ENCODE data around the gene TMEM132A.

The TMEM132A gene

GRCh38 chr11:60913793-60914632, 10.2 kb upstream of the TMEM132A start, which contains the start of gene TMEM109:
TMEM109 (plus strand) TSS chr11:60914158; CDS start chr11:60919694, 5,536 bp downstream.
- H3K9me3 ChIP-seq (ENCODE audit: control insufficient read depth in 2 of 2, low read length in 2 of 2), result no peaks in the 10 kb centered on the region
- H3K36me3 ChIP-seq (ENCODE audit: control insufficient read depth in 2 of 2, insufficient read depth in 2 of 2, low read length in 2 of 2), result peaks cover 0 to 3% of the 10 kb centered on the region in 2 donors
- no peaks in the 10 kb centered on the region for H3K27me3 ChIP-seq (ENCODE audit: control insufficient read depth in 2 of 2, insufficient read depth in 2 of 2, low read length in 2 of 2)
- peak within 1 kb of the TSS; percentile 84 to 99 for H3K9ac ChIP-seq (ENCODE audit: low read depth in 1 of 2, low read length in 2 of 2)
- H3K4me3 ChIP-seq (ENCODE audit: low read length in 2 of 2), result peak within 1 kb of the TSS; percentile 80 to 99
- H3K27ac ChIP-seq (ENCODE audit: low read depth in 2 of 2, low read length in 2 of 2), result peak within 1 kb of the TSS; percentile 91 to 94
- H3K4me1 ChIP-seq (ENCODE audit: control insufficient read depth in 2 of 2, insufficient read depth in 2 of 2, low read length in 2 of 2), result peaks cover 22 to 25% of the 10 kb centered on the region in 2 donors

- Histone ChIP-seq H3K27ac (ENCODE audit: low read depth in 2 of 2, low read length in 2 of 2) (peak overlapping the region; percentile 91 to 94), H3K27me3 (ENCODE audit: control insufficient read depth in 2 of 2, insufficient read depth in 2 of 2, low read length in 2 of 2) (no peaks in the 10 kb centered on the region), H3K4me1 (ENCODE audit: control insufficient read depth in 2 of 2, insufficient read depth in 2 of 2, low read length in 2 of 2) (peaks cover 22 to 25% of the 10 kb centered on the region in 2 donors), H3K9ac (ENCODE audit: low read depth in 1 of 2, low read length in 2 of 2) (peak overlapping the region; percentile 84 to 99), H3K9me3 (ENCODE audit: control insufficient read depth in 2 of 2, low read length in 2 of 2) (no peaks in the 10 kb centered on the region), H3K4me3 (ENCODE audit: low read length in 2 of 2) (peak overlapping the region; percentile 80 to 99), H3K36me3 (ENCODE audit: control insufficient read depth in 2 of 2, insufficient read depth in 2 of 2, low read length in 2 of 2) (peaks cover 0 to 7% of the 10 kb centered on the region in 2 donors)
Observed at GRCh38 chr11:60914633-60915247, 9.5 kb upstream of the TMEM132A start.

DNA sequence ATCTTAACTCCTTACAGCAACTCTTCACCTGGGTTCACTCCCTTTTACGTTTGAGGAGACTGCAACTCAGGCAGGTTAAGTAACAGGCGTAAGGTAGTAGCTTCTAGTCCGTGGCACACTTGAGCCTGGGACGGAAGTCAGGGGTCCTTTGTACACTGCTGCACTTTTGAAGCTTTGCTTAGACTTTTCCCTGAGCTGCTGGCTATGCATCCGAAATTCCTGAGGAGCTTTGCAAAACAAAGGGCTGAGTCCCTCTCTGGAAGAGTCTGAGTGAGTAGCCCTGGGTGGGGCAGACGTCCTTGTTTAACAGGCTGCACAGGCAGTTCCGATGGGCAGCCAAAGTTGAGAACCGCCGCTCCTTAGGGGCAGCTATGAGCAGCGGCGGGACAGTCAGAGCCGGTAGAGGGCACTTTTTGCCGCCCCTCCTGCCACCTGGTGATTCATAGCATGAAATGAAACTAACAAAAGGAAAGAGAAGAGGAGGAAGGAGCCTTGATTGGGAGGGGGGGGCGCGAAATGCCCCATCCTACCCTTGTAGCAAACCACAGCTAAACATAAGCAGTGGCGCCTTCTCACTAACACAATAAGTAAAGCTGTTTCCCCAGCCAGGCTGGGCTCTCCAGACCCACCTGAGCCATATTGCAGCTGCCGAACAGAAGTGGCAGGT, 8.9 kb upstream of the TMEM132A start:
- peaks cover 22 to 25% of the 10 kb centered on the region in 2 donors for H3K4me1 ChIP-seq (ENCODE audit: control insufficient read depth in 2 of 2, insufficient read depth in 2 of 2, low read length in 2 of 2)
- peak overlapping the region; percentile 84 to 99 for H3K9ac ChIP-seq (ENCODE audit: low read depth in 1 of 2, low read length in 2 of 2)
- peaks cover 5 to 13% of the 10 kb centered on the region in 2 donors for H3K36me3 ChIP-seq (ENCODE audit: control insufficient read depth in 2 of 2, insufficient read depth in 2 of 2, low read length in 2 of 2)

GRCh38 chr11:60916669-60917206, 7.5 kb upstream of the TMEM132A start:
- no peaks in the 10 kb centered on the region for H3K27me3 ChIP-seq (ENCODE audit: control insufficient read depth in 2 of 2, insufficient read depth in 2 of 2, low read length in 2 of 2)
- H3K27ac ChIP-seq (ENCODE audit: low read depth in 2 of 2, low read length in 2 of 2), result no peak overlapping the region
- H3K4me3 ChIP-seq (ENCODE audit: low read length in 2 of 2), result no peak overlapping the region
- no peak overlapping the region for H3K9ac ChIP-seq (ENCODE audit: low read depth in 1 of 2, low read length in 2 of 2)
- H3K36me3 ChIP-seq (ENCODE audit: control insufficient read depth in 2 of 2, insufficient read depth in 2 of 2, low read length in 2 of 2), result peaks cover 18 to 27% of the 10 kb centered on the region in 2 donors
- peaks cover 19 to 25% of the 10 kb centered on the region in 2 donors for H3K4me1 ChIP-seq (ENCODE audit: control insufficient read depth in 2 of 2, insufficient read depth in 2 of 2, low read length in 2 of 2)
- no peaks in the 10 kb centered on the region for H3K9me3 ChIP-seq (ENCODE audit: control insufficient read depth in 2 of 2, low read length in 2 of 2)

More for the DNA sequence above, 8.9 kb upstream of the TMEM132A start:
- peak overlapping the region; percentile 80 to 99 for H3K4me3 ChIP-seq (ENCODE audit: low read length in 2 of 2)
- H3K27me3 ChIP-seq (ENCODE audit: control insufficient read depth in 2 of 2, insufficient read depth in 2 of 2, low read length in 2 of 2), result no peaks in the 10 kb centered on the region
- peak overlapping the region; percentile 44 to 94 for H3K27ac ChIP-seq (ENCODE audit: low read depth in 2 of 2, low read length in 2 of 2)
- no peaks in the 10 kb centered on the region for H3K9me3 ChIP-seq (ENCODE audit: control insufficient read depth in 2 of 2, low read length in 2 of 2)

DNA sequence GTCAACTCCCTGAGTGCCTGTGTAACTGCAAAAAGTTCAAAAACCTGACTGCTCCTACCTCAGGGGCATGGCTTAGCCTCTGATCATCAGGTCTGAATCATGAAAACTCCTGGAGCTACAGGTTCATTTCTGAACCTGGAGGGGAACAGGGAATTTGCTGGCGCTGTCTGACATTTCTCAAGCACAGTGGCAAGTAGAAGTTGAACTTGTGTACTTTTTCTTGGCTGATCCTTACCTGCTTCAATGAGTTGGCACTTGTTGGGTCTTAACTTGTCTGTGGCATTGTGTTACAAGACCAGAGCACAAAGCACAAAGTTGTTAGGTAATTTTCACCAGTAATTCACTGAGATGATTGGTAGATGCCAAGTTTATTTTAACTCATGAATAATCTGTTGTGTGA, 7.0 kb upstream of the TMEM132A start:
- Histone ChIP-seq H3K27me3 (ENCODE audit: control insufficient read depth in 2 of 2, insufficient read depth in 2 of 2, low read length in 2 of 2) (no peaks in the 10 kb centered on the region), H3K9ac (ENCODE audit: low read depth in 1 of 2, low read length in 2 of 2) (no peak overlapping the region), H3K9me3 (ENCODE audit: control insufficient read depth in 2 of 2, low read length in 2 of 2) (no peaks in the 10 kb centered on the region), H3K4me3 (ENCODE audit: low read length in 2 of 2) (no peak overlapping the region), H3K4me1 (ENCODE audit: control insufficient read depth in 2 of 2, insufficient read depth in 2 of 2, low read length in 2 of 2) (peaks cover 19 to 25% of the 10 kb centered on the region in 2 donors), H3K27ac (ENCODE audit: low read depth in 2 of 2, low read length in 2 of 2) (no peak overlapping the region), H3K36me3 (ENCODE audit: control insufficient read depth in 2 of 2, insufficient read depth in 2 of 2, low read length in 2 of 2) (peaks cover 18 to 32% of the 10 kb centered on the region in 2 donors)

GRCh38 chr11:60918251-60918938, 5.9 kb upstream of the TMEM132A start:
- Histone ChIP-seq H3K36me3 (ENCODE audit: control insufficient read depth in 2 of 2, insufficient read depth in 2 of 2, low read length in 2 of 2) (peaks cover 20 to 35% of the 10 kb centered on the region in 2 donors), H3K9me3 (ENCODE audit: control insufficient read depth in 2 of 2, low read length in 2 of 2) (no peaks in the 10 kb centered on the region), H3K4me3 (ENCODE audit: low read length in 2 of 2) (no peak overlapping the region), H3K27me3 (ENCODE audit: control insufficient read depth in 2 of 2, insufficient read depth in 2 of 2, low read length in 2 of 2) (no peaks in the 10 kb centered on the region), H3K9ac (ENCODE audit: low read depth in 1 of 2, low read length in 2 of 2) (no peak overlapping the region), H3K27ac (ENCODE audit: low read depth in 2 of 2, low read length in 2 of 2) (no peak overlapping the region), H3K4me1 (ENCODE audit: control insufficient read depth in 2 of 2, insufficient read depth in 2 of 2, low read length in 2 of 2) (peaks cover 16 to 20% of the 10 kb centered on the region in 2 donors)

- Histone ChIP-seq H3K9ac (ENCODE audit: low read depth in 1 of 2, low read length in 2 of 2) (no peak overlapping the region), H3K27ac (ENCODE audit: low read depth in 2 of 2, low read length in 2 of 2) (no peak overlapping the region), H3K36me3 (ENCODE audit: control insufficient read depth in 2 of 2, insufficient read depth in 2 of 2, low read length in 2 of 2) (peaks cover 20 to 35% of the 10 kb centered on the region in 2 donors), H3K27me3 (ENCODE audit: control insufficient read depth in 2 of 2, insufficient read depth in 2 of 2, low read length in 2 of 2) (no peaks in the 10 kb centered on the region), H3K4me3 (ENCODE audit: low read length in 2 of 2) (no peak overlapping the region), H3K4me1 (ENCODE audit: control insufficient read depth in 2 of 2, insufficient read depth in 2 of 2, low read length in 2 of 2) (peaks cover 17 to 21% of the 10 kb centered on the region in 2 donors), H3K9me3 (ENCODE audit: control insufficient read depth in 2 of 2, low read length in 2 of 2) (no peaks in the 10 kb centered on the region)
Observed at GRCh38 chr11:60918939-60919265, 5.4 kb upstream of the TMEM132A start.

DNA sequence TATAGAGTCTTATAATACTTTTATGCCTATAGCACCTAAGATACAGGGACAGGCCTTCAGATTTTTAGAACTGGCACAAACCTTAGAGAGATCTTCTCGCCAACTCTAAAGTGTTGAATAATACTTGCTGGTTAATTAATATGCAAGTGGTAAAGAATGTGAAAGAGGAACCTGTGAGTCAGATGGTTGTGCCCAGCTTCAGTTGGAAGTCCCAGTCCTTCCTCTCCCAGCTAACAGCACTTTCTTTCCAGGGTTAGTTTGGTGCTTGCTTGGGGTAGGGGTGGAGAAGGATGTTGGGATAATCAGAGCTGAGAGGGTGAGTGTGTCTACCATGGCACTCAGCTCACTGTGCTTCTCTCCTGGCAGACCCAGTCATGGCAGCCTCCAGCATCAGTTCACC, 4.9 kb upstream of the TMEM132A start:
- no peaks in the 10 kb centered on the region for H3K27me3 ChIP-seq (ENCODE audit: control insufficient read depth in 2 of 2, insufficient read depth in 2 of 2, low read length in 2 of 2)
- H3K9ac ChIP-seq (ENCODE audit: low read depth in 1 of 2, low read length in 2 of 2), result no peak overlapping the region
- no peak overlapping the region for H3K4me3 ChIP-seq (ENCODE audit: low read length in 2 of 2)
- no peaks in the 10 kb centered on the region for H3K9me3 ChIP-seq (ENCODE audit: control insufficient read depth in 2 of 2, low read length in 2 of 2)
- peaks cover 20 to 35% of the 10 kb centered on the region in 2 donors for H3K36me3 ChIP-seq (ENCODE audit: control insufficient read depth in 2 of 2, insufficient read depth in 2 of 2, low read length in 2 of 2)
- H3K27ac ChIP-seq (ENCODE audit: low read depth in 2 of 2, low read length in 2 of 2), result no peak overlapping the region
- peaks cover 20 to 24% of the 10 kb centered on the region in 2 donors for H3K4me1 ChIP-seq (ENCODE audit: control insufficient read depth in 2 of 2, insufficient read depth in 2 of 2, low read length in 2 of 2)

DNA sequence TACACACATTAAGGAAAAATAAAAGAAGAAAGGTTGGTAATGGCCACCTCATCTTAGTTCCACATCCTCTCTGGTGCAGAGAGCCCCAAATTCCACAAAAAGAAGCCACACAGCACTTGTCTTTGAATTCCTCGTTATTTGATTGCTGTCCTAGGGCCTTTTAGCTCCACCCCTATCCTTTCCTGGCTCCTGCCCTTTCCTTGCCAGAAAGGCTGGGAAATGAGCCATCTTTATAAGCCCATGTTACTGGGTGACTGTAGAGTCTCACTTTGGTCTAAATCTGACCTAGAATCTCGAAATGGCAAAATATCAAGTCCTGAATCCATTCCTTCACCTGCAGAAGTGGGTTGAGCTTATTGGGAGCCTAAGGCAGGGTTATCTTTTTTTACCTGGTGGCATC, 4.3 kb upstream of the TMEM132A start:
- H3K9ac ChIP-seq (ENCODE audit: low read depth in 1 of 2, low read length in 2 of 2), result no peak overlapping the region
- H3K27me3 ChIP-seq (ENCODE audit: control insufficient read depth in 2 of 2, insufficient read depth in 2 of 2, low read length in 2 of 2), result peaks cover 0 to 2% of the 10 kb centered on the region in 2 donors
- H3K27ac ChIP-seq (ENCODE audit: low read depth in 2 of 2, low read length in 2 of 2), result no peak overlapping the region
- peaks cover 20 to 35% of the 10 kb centered on the region in 2 donors for H3K36me3 ChIP-seq (ENCODE audit: control insufficient read depth in 2 of 2, insufficient read depth in 2 of 2, low read length in 2 of 2)
- no peak overlapping the region for H3K4me3 ChIP-seq (ENCODE audit: low read length in 2 of 2)
- no peaks in the 10 kb centered on the region for H3K9me3 ChIP-seq (ENCODE audit: control insufficient read depth in 2 of 2, low read length in 2 of 2)
- peaks cover 19 to 26% of the 10 kb centered on the region in 2 donors for H3K4me1 ChIP-seq (ENCODE audit: control insufficient read depth in 2 of 2, insufficient read depth in 2 of 2, low read length in 2 of 2)

Data from mucosa of rectum (tissue), 2 donors.